Stimulated activated naive CD4-positive, alpha-beta T cell treated with Interleukin-2 at 50 U/mL for 16 hours (primary cell): ENCODE measurements around the gene MYOC.
"Not testable (repeated sequence)": the region's sequence is repeated elsewhere in the genome, so short reads cannot be mapped to it uniquely, and the experiment has no call there.

Source experiments
- DNase-seq: peaks from one replicate; lab custom pipeline; 2025; lab: John Stamatoyannopoulos, UW

MYOC gene

GRCh38 chr1:171606402-171606941 is 46.0 kb downstream of the MYOC start:
- no peak for DNase-seq

GRCh38 chr1:171603042-171603441 is 49.4 kb downstream of the MYOC start:
- DNase-seq = not testable (repeated sequence)

GRCh38 chr1:171600862-171601261 is 51.6 kb downstream of the MYOC start:
- no peak for DNase-seq

DNA sequence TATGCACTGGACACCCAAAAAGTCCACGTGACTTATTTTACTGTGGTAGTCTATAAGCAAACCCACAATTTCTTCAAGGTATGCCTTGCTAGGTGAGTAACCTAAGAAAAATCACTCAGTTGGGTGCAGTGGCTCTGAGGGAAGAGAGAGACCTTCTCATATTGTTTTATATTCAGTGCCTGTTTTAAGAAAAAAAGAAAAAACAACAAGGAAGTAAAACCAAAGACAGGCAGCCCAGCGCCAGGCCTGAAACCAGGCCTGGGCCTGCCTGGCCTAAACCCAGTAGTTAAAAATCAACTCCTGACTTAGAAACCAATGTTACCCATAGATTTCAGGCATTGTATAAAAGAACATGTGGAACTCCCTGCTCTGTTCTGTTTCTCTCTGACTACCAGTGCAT is 52.2 kb downstream of the MYOC start:
- DNase-seq = not testable (repeated sequence)

GRCh38 chr1:171597203-171597602 is 55.3 kb downstream of the MYOC start:
- DNase-seq = no peak

- DNase-seq = no peak
Observed at GRCh38 chr1:171596705-171597104, 55.8 kb downstream of the MYOC start.

DNA sequence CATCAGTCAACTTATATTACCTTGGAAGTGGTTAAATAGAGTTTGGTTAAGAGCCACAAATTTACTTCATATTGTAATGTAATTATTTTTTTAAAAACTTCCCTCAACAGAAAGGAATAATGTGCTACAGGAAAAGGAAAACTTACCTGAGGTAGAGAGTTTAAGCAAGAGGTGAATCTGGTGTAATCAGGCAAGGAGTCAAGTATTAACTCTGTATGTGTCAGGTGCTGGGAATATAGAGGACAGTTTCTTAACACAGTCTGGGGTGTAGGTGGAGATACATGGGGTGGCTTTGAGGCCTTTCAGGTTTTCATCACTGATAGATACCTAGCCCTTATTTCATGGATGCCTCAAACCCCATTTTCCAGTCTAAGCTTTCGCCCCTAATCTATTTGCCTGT is 56.4 kb downstream of the MYOC start:
- DNase-seq = no peak

DNA sequence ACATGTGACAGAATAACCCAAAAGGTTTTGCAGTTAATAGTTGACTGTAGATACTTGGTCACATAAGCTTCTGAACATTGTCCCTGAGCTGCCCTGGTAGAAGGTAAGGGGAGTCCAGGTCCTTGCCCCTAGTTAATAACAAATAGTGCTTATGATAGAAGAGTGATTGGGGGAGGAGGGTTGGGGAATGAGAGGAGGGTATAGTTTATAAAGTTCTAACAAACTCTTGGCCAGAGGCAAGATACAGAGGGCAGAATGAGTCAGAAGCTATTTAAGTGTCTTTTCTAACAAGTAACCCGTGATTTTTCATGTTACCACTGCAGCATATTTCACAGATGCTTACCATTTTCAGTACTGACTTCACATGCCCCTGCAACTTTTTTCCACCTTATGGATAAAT is 57.2 kb downstream of the MYOC start:
- DNase-seq = no peak

GRCh38 chr1:171590022-171590421 is 62.5 kb downstream of the MYOC start:
- DNase-seq = no peak

- no peak for DNase-seq
Observed at GRCh38 chr1:171588230-171588629, 64.3 kb downstream of the MYOC start.

DNA sequence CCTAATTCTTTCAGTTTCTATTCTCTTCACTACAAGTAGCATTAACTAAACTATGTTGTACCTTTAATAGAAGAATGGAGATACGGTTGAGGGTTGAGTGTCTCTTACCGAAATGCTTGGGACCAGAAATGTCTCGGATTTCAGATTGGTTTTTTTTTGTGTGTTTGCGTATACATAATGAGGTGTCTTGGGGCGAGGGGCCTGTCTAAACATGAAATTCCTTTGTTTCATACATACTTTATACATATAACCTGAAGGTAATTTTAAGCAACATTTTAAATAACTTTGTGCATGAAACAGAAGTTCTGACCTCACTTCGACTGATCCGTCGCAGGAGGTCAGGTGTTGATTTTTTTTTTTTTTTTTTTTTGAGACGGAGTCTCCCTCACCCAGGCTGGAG is 66.8 kb downstream of the MYOC start:
- DNase-seq = no peak
